Activated T-cell treated with anti-CD3 and anti-CD28 coated beads for 24 hours (primary cell): ENCODE results near the gene GATA6.
"Not testable (repeated sequence)": the region's sequence is repeated elsewhere in the genome, so short reads cannot be mapped to it uniquely, and the experiment has no call there.

Experiments used
- DNase-seq: peaks from one replicate; pipeline ENCODE4 v3.0.0-alpha.2; 2020; ENCODE audit warnings: low read depth

The GATA6 gene

DNA sequence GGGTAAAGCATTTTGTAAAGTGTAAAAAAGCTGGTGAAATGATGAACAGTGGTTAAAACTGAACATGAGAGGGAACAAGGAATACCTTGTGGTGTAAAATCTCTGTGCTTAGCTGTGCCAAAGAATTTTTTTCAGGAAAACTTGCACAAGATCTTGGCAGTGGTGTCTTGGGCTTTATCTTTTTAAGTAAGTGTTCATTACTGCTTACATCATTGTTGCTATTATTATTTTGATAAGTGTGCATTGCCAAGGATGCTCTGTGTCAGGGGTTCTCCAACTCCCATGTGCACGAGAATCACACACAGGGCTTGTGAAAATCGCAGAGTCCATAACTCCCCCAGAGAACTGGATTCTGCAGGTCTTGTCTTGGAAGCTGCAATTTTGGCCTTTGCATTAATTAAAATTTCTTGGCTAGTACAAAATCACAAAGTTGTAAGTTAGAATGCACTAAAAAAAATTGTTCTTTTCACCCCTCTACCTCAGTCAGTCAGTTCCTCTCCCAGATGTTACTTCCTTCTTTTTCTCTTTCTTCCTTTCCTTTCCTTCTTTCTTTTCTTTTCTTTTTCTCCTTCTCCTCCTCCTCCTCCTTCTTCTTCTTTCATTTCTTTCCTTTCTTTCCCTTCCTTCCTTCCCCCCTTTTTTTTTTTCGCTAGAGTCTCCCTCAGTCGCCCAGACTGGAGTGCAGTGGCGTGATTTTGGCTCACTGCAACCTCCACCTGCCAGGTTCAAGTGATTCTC lies 37.8 kb downstream of the GATA6 start:
- no peak for DNase-seq

DNA sequence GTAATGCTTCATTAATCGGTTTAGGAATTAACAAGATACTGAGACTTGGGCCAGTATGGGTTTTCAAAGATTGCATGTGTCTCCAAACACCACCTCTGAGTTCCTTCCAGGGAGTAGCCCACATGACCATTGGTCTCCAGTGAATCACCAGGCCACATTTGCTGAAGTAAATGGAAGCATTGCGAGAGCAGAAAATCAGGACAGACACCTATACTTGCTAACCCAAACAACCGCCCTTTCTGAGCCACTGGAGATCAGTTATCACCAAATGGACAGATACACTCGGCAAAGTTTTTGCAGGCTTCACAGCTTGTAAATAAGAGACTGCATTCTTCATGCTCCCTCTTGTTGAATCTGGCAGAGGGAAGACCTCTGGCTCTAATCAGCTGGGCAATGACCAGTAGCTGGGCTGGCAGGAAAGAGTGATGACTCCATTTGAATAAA lies 40.9 kb downstream of the GATA6 start:
- DNase-seq, result no peak

DNA sequence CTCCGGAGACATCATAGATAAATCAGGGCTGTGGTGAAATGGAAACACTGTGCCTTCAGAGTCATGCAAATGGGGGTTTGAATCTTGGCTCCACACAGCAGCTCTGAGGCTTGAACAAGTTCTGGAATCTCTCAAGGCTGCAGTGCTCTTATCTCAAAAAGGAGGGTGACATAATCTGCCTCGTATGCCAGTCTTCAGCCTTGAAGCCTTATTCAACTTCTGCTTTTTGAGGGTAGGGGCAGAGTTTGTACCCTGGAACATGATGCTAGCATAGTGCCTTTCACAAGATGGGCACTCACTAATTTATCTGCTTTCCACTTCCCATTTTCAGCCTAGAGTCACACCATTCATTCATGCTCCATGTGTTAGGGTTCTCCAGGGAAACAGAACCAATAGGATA lies 42.3 kb downstream of the GATA6 start:
- no peak for DNase-seq

DNA sequence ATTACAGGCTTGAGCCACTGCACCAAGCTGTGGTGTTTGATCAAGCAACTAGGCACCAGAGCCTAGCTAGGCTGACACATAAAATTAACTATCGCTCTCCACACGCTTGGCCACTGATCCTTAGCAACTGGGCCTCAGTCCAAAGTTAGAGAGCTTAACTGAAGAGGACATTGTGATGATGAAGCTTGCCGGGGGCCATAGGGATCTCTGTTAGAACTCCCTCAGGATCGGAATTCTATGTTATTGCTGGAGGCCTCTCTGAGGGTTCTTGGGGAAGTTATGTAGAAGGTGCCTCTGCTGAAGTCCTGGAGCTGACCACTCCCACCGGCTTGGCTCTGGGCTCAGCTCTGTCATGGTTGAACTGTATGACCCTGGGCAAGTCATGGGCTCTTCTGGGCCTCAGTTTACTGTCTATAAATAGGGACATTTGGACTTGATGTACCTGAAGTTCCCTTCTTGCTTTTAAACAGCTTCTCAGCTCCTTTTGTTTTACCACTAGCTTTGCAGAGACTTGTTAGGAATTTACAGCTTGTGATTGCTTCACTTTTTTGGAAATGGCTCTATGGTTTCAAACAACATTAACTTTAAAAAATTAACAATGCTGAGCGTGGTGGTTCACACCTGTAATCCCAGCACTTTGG lies 44.1 kb downstream of the GATA6 start:
- DNase-seq, result no peak

DNA sequence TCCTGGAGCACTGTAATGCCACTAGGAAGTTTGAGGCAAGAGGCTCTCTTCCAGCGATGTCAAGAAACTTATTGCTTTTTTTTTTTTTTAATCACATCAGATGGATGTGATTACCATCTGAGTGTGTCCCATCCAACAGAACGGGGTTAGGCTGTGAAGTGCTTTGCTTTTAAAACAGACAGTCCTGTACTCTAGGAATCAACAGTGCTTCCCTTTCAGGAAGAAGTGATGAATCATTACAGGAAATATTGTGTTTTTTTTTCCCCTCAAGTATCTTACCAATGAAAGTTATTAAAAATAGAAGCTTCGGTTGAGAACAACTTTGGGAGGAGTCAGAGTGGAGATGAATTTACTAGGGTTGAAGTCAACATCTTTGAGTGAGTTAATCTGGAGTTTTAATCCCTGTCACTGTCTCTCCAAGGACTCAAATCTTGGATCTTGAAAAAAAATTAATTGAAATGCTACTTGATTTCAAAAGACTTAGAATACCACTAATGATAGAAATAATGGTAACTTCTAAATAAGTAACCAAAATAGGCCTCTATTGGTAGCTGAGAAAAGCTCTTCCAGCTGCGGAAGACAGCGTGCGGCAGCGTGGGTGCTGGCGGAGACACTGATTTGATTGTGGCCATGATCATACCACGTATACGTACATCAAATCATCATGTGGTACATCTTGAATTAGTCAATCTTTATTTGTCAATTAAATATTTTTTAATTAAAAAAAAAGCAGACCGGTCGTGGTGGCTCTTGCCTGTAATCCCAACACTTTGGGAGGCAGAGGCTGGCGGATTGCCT lies 45.5 kb downstream of the GATA6 start:
- DNase-seq, result no peak

DNA sequence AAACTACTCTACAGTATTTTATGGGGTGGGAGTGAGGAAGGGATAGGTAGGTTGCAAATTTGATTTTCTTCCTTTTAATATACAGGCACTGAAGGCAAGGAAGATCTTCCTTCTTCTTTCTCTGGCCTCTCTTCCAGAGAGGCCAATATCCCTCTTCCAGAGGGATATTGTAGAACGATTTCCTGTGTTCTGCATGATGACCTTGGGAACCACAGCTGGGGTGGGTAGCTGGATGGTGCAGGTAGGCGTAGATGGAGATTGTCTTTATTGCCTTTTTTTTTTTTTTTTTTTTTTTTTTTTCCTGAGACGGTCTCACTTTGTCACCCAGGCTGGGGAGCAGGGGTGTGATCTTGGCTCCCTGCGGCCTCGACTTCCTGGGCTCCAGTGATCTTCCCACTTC lies 49.4 kb downstream of the GATA6 start:
- DNase-seq, result no peak

DNA sequence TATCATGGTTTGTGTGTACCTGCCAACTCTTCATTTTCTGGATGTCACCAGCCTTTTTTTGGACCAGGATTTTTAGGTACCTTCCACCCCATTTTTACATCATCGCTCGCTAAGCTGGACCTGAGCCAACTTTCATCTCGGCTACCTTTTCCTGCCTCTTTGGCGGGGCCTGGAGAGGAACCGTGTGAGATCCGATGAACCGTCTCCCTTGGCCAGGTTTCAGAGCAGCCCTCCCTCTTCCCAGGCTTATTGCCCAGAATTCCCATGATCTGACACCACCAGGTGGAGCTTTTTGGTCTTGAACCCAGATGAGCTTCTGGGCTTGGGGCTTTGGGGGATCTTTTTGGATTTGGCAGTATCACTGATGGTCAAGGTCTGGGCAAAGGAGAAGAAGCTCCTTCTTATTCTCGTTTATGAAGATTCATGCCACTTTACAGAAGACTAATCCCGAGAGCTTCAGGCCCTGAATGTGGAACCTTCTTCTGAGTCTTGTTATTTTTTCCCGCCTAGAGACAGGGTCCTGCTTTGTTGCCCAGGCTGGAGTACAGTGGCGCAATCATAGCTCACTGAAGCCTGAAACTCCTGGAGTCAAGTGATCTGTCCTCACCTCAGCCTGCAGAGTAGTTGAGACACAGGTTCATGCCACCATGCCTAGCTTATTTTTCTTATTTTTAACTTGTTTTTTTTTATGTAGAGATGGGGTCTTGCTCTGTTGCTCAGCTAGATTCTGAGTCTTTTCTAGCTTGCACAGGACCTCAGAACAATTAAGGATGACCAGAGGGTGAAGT lies 50.4 kb downstream of the GATA6 start:
- no peak for DNase-seq

DNA sequence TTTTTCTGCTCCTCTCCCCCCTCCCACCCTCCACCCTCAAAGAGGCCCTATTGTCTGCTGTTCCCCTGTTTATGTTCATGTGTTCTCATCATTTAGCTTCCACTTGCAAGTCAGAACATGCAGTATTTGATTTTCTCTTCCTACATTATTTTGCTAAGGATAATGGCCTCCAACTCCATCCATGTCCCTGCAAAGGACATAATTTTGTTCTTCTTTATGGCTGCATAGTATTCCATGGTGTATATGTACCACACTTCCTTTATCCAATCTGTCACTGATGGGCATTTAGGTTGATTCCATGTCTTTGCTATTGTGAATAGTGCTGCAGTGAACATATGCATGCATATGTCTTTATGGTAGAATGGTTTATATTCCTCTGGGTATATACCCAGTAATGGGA lies 51.2 kb downstream of the GATA6 start:
- not testable (repeated sequence) for DNase-seq

DNA sequence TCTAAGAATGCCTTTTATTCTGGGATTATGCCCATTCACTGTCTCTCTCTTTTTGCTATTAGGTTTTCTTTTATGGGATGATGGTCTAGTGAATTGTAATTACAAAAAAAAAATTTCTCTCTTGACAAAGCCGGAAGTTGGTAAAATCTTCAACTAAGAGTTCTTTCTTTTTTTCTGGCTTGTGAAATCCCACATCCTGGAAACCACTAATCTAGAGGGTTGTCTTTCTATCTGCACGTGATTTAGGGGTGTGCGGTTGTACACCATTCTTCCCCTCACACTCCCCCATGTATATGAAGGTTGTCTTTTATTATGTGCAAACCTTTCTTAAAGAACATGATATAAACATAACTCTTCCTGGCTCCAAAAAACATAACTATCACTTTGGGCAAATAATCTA lies 52.0 kb downstream of the GATA6 start:
- no peak for DNase-seq

DNA sequence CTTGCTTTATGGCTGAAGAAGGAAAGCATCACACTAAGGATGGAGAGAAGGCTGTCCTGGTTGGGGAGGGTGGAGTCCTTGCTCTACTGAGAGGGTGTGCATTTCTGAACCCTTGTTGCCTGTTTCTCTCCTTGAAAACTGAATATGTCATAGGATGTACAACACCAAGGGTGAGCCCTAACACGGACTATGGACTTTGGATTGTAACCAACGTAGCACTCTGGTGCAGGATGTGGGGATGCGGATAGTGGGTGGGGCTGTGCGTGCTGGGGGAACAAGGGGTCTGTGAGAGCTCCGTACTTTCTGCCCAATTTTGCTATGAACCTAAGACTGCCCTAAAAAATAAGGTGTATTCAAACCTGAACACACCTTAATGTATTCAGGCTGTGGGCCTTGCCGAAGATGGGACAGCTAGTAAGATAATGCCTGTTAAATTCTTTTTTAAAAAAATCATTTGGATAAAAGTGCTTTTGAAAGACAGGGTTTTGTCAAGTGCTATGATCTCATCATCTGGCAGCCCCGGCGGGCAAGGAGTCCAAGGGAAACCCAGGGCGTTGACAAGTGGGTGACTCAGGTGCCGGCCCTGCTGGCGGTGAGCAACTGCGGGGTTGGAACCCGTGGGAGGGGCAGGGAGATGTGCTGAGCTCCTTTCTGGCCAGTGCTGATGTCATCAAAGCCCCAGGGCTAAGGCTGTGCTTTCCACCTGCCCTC lies 54.0 kb downstream of the GATA6 start:
- no peak for DNase-seq

DNA sequence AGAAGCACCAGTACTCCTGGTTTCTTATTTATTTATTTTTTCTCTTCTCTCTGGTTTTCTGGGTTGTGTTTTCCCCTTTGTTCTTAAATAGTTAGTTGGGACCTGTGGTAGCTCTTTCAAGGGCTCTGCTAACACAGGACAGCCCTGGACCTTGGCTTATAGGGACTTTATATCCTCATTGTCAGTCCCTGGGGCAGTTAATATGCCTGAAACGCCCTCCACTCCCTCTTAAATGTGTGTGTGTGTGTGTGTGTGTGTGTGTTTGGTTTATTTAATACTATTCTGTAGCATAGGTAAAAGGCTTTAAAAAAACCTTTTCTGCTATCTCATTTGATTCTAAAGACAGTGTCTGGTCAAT lies 54.6 kb downstream of the GATA6 start:
- no peak for DNase-seq

DNA sequence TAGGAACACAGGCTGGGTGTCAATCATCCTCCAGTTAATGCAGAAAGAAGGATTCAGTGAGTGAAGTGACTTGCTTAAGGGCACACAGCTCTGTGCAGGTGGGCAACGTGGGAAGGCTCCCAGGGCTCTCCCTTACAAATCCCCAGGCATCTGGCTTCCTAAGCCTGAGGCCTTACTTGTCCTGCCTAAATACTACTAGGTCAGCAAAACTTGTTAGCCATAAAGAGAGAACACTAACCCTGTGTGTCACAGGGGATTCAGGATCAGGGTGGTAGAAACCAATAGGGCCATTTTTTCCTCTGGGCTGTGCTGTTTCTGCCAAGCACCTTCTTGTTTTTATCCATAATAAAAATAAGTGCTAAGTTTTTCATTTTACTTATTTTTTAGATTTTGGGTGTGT lies 55.0 kb downstream of the GATA6 start:
- no peak for DNase-seq

DNA sequence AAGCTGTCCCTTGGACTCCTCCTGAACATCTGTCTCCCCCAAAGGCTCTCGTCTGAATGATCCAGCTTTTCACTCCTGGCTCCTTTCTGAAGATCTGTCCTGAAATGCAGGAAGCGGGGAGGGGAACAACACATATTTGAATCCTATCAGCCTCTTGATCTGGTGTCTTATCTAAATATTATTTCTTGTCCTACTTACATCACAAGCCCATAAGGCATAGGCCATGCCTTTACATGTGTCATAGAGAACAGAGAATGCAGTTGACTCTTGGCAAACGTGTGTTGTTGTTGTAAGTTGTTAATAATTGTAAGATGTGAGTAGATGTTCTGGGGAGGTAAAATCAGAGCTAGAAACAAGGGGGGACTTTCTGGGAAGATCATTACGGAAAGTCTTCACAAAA lies 57.4 kb downstream of the GATA6 start:
- DNase-seq, result no peak

DNA sequence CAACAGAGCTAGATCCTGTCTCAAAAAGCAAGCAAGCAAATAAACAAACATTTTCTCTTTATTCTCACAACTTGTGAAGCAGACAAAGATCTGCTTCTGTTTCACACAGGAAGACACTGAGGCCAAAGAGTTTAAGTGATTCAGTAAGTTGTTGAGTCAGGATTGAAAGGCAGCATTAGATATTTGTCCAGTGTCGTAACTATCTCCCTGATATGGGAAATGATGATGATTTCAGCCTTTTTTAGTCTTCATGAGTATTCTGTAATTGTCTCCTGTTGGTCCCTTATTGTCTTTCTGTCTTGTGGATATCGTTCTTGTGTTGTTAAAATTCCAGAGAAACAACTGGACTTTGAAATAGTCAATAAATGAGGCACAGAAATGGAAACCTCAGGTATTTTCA lies 59.6 kb downstream of the GATA6 start:
- DNase-seq, result no peak

DNA sequence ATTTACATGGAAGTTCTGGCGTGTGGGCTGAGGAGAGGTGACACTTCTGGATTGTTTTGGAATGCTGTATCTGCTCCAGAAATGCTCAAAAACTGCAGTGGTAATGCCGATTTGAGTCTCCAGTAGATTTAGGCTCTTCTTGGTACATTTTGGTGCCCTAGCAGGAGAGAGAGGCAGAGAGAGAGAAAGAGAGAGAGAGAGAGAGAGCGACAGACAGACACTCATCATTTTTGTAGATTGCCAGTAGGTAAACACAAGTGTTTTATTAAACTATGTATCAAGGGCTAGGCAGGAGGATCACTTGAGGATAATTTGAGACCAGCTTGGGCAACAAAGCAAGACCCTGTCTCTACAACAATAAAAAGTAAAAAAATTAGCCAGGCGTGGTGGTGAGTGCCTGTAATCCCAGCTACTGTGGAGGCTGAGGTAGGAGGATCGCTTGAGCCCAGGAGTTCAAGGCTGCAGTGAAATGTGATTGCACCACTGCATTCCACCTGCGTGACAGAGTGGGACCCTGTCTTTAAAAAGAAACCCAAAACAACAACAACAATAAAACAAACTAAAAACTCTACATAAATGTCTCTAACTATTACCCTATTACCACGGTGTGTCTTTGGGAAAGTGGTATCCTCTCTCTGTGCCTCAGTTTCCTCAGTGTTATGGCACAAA lies 60.2 kb downstream of the GATA6 start:
- no peak for DNase-seq

DNA sequence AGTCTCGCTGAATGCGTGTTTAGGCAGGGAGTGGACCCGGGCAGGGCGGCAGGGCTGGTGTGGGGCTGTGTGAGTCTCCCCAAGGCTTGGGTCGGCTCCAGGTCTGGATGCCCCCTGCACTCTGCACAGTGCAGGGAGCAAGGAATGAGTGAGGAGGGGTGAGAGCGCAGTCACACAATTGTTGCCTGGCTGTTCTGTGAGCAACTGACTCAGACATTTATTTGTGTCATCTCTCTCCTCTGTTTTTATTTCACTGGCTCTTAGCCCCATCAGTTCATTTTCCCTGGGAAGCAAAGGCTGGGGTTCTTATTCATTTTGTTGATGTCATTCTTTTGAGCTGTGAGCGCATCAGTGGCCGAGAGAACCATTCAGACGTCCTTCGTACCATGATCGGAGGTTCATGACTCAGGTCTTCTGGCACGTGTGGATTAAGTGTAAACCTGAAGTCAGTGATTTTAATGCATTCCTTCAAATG lies 61.1 kb downstream of the GATA6 start:
- no peak for DNase-seq

DNA sequence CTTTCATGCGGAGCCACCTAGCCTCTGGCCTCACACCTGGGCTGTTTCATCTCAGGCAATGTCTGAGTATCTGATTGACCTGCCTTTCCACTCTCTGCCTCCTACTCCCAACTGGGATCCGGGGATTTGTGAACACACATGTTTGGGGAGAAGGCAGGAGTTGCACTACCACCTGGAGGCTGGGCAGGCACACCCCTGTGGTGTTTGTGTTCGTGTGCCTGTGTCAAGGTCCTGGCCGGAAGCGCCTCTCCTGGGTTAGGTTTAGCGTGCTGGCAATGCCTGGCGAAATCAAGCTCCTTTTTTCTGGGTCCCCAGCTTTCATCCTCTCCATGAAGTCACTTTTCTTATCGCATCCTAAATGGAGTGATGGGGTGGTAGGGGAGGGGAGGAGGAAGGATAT lies 63.9 kb downstream of the GATA6 start:
- no peak for DNase-seq

DNA sequence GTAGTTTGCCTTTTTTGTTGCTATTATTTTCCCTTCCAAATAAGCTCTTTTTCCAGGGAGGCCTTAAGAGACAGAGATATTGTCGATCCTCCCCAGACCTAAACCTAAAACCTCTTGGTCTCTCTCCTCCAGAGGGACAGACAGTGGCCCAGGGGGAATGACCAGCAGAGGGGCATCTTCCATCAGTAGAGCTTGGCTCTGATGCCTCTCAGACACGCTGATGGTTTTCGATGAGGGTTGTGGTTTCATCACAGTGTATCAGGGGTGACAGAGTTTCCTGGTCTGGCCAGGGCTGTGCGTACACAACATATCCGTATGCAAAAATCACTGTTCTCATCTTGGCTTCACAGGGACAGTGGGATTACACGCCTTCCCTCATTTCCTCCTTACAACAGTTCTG lies 68.6 kb downstream of the GATA6 start:
- DNase-seq, result no peak

DNA sequence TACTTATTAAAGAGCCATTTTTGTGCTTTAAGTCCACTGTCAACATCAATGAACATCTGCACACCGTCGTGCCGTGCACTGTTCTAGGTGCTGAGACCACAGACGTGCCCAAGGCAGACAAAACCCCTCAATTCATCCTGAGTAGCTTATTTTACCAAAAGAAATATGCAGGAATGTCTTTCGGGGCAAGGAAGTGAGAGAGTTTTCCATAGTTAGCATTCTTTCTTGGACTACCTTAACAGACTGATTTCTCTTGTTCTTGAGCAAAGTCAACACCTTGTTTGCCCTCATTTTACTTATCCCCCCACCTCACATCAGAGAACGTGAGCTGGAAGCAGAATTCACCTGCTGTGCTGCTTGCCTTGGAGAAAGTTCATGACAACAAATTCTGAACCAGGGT lies 69.3 kb downstream of the GATA6 start:
- no peak for DNase-seq

DNA sequence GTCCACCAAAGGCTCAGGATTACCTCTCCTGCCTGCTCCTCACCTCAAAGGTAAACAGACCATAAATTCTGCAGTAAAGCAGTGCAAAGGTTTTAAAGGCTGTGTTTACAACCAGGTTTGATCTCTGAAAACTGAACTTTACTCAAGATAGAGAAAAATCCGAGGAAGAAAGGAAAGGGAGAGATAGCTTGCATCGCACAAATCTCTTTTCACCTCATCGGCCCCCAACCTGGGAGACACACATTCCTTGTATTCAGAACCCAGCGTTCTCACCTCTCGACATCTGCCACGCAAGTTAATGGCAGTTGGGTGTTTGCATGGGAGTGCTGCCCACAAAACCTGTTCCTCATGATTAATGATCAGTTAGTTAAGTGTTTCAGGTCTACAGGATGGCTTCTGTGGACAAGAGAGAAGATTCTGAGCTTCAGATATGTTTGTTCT lies 72.6 kb downstream of the GATA6 start:
- no peak for DNase-seq

DNA sequence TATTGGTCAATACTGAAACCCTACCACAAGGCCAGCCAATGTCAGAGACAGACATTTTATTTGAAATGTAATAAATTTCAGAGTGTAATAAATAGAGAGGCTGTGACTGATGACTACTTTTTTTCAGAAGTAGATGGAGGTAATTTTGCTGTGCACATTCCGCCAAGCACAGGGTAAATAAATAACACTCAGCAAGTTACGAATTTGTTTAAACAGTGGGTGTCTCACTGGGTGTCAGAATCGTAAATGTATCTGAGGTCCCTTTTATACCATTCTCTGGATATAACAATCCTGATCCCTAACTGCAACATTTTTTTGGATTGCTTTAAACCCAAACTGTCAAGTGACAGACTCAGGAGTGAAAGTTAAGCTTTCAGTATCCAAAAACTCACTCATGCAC lies 74.1 kb downstream of the GATA6 start:
- no peak for DNase-seq
